Measurements from ENCODE around the gene ADAM10. TPM values are rescaled to one million over a fixed set of nuclear protein-coding genes. Genes with fewer than 3 reads are reported as not detected.

The ADAM10 gene
- total and polyA plus RNA-seq, 2 of the 4 experiments (the other 2 are of a cell fraction) = 110 to 185 TPM

- H3K36me3 ChIP-seq (ENCODE audit: control insufficient read depth, insufficient read depth, low read length) = no peaks in the 10 kb centered on the region
- no peak overlapping the region for H3K4me2 ChIP-seq (ENCODE audit: low read depth, low read length)
- no peak overlapping the region for H3K27ac ChIP-seq (ENCODE audit: insufficient read depth, low read length)
- no peak overlapping the region for H3K23ac ChIP-seq (ENCODE audit: low read depth, low read length)
- no peak overlapping the region for H3K56ac ChIP-seq (ENCODE audit: extremely low read depth, insufficient read depth, low read length)
- CTCF ChIA-PET = interaction anchor here (0.5 kb wide), 1 partner anchor 229 kb away, joined by 5 read pairs; no protein-coding TSS in a partner anchor
- no peaks in the 10 kb centered on the region for H4K20me1 ChIP-seq (ENCODE audit: insufficient read depth, low read length)
- no peak overlapping the region for H3K9ac ChIP-seq (ENCODE audit: low read depth, low read length)
- no peak overlapping the region for H3K14ac ChIP-seq (replicated peaks; ENCODE audit: low read depth, low read length)
- H2BK15ac ChIP-seq (ENCODE audit: low read depth, low read length) = no peak overlapping the region
- H3K79me1 ChIP-seq (ENCODE audit: low read depth in 1 of 2, low read length in 2 of 2) = no peaks in the 10 kb centered on the region
- no peak overlapping the region for H4K5ac ChIP-seq (ENCODE audit: low read depth, low read length)
- no peak for ATAC-seq (ENCODE audit: low read depth)
- no peak overlapping the region for H2BK120ac ChIP-seq (ENCODE audit: low read depth, low read length)
- H3K9me1 ChIP-seq (ENCODE audit: insufficient read depth, low read length) = no peaks in the 10 kb centered on the region
- H2AK5ac ChIP-seq (ENCODE audit: low read depth, low read length) = no peak overlapping the region
- no peak overlapping the region for H3K4me3 ChIP-seq (ENCODE audit: insufficient read depth, low read depth, low read length)
- no TSS peak for BruUV-seq (replicated peaks)
- H2AK9ac ChIP-seq (replicated peaks; ENCODE audit: low read depth, low read length, poor library complexity) = no peak overlapping the region
- 100% methylated on average over 1 of the region's 1 CpG; no CpG with 5 or more reads in 1 of the 2 experiments for WGBS, 2 experiments (ENCODE audit: extremely low coverage in 2 of 2, insufficient read length in 1 of 2)
- no peaks in the 10 kb centered on the region for H3K27me3 ChIP-seq (ENCODE audit: control insufficient read depth, insufficient read depth, low read length)
- no peak overlapping the region for H4K8ac ChIP-seq (ENCODE audit: low read depth in 2 of 2, low read length in 2 of 2)
- H3K4ac ChIP-seq (ENCODE audit: low read depth, low read length) = no peak overlapping the region
- no peaks in the 10 kb centered on the region for H3K4me1 ChIP-seq (ENCODE audit: control insufficient read depth, insufficient read depth, low read length)
- intact Hi-C loops (cut with micrococcal nuclease) = no loop called here
- no peak overlapping the region for H2BK5ac ChIP-seq (ENCODE audit: low read depth, low read length, poor library complexity, severe bottlenecking)
- no peak overlapping the region for H4K91ac ChIP-seq (ENCODE audit: insufficient read depth, low read depth, low read length)
- H3K9me3 ChIP-seq (ENCODE audit: control insufficient read depth, insufficient read depth, low read length) = peaks cover 3% of the 10 kb centered on the region; the same call in 1 of the 2 replicates
- no peak overlapping the region for H2BK20ac ChIP-seq (ENCODE audit: low read depth, low read length)
- POLR2A ChIA-PET (ENCODE audit: unreplicated experiment) = no interaction called here
- TF ChIP-seq NFE2L2 (IDR thresholded peaks at IDR 0.05; ENCODE audit: low read depth, low read length) (no peak), BHLHE40 (IDR thresholded peaks at IDR 0.05; ENCODE audit: low read depth, low read length) (no peak), CHD1 (IDR thresholded peaks at IDR 0.05; ENCODE audit: low read depth, low read length) (no peak), RCOR1 (IDR thresholded peaks at IDR 0.05; ENCODE audit: insufficient replicate concordance, low read length) (no peak)
- H2AFZ ChIP-seq (replicated peaks; ENCODE audit: low read length, poor library complexity) = no peak overlapping the region
- in situ Hi-C loops (cut with MboI; ENCODE audit: low sequenced_read_pairs) = no loop called here
- no peak for DNase-seq
- no peak overlapping the region for H3K18ac ChIP-seq (ENCODE audit: low read depth, low read length)
- dilution Hi-C loops (cut with HindIII; ENCODE audit: low sequenced_read_pairs, unreplicated experiment) = no loop called here
Observed at GRCh38 chr15:58569455-58569854, 180.1 kb downstream of the ADAM10 start.
